OCI-LY7 (cell line): Measurements from ENCODE around the gene KRTAP16-1.

Experiments
- CTCF ChIP-seq: fragments of 200-600 bp; sonication (generic); conservative IDR thresholded peaks from 2 replicates; pipeline ENCODE4 v1.5.1; 2014; ENCODE audit warnings: mild to moderate bottlenecking, antibody characterized with exemption, low read length, moderate library complexity, mixed read lengths
- EZH2phosphoT487 ChIP-seq: fragments of 200-600 bp; sonication (generic); IDR thresholded peaks from 2 replicates; pipeline ENCODE4 v1.6.1; 2018; ENCODE audit warnings: low read depth, borderline replicate concordance, mild to moderate bottlenecking, mixed run types, antibody characterized with exemption, low read length, moderate library complexity, mixed read lengths

GRCh38 chr17:41287050-41287449, 22.1 kb downstream of the KRTAP16-1 start:
- TF ChIP-seq CTCF (no peak), EZH2phosphoT487 (no peak)
